ENCODE results near the gene TMEM163.
"Not testable (repeated sequence)": the region's sequence is repeated elsewhere in the genome, so short reads cannot be mapped to it uniquely, and the experiment has no call there.

Gene TMEM163

DNA sequence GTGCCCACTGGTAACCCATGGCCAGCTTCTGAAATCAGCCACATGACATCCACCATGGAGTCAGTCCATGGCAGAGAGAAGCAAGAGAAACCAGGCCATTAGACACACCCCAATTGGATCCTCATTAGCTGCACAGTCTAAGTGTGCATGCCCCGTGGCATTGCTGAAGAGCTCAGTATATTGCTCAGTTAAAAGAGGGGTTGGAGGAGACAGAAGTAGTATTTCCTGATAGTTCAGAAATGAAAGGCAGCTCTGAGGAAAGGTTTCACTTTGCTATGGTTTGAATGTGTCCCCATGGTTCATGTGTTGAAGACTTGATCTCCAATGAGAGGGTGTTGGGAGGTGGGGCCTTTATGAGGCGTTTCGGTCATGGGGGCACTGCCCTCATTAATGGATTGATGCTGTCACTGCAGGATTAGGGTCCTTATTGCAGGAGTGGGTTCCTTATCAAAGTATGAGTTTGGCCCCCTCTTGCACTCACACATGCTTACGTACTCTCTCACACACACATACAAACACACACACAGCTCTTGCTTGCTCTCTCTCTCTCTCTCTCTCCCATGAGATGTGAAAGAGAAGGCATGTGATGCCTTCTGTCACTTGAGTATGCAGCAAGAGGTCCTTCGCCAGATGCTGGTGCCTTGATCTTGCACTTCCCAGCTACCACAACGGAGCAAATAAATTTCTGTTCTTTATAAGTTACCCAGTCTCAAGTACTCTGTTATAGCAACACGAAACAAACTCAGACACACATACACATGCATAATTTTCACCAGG, 58.0 kb downstream of the TMEM163 start:
- no peak for DNase-seq

DNA sequence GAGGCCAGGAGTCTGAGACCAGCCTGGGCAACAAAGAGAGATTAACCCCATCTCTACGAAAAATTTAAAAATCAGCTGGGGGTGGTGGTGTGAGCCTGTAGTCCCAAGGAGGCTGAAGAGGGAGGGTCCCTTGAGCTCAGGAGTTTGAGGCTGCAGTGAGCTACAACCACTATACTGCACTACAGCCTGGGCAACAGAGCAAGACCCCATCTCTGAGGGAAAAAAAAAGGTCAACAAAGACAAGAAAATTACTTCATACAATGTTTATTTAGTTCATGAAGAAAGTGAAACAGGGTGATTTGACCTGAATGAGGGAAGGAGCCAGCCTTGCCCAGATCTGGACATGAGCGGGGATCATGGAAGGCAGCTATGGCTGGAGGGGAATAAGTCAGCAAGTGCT, 59.1 kb downstream of the TMEM163 start:
- DNase-seq: no peak

DNA sequence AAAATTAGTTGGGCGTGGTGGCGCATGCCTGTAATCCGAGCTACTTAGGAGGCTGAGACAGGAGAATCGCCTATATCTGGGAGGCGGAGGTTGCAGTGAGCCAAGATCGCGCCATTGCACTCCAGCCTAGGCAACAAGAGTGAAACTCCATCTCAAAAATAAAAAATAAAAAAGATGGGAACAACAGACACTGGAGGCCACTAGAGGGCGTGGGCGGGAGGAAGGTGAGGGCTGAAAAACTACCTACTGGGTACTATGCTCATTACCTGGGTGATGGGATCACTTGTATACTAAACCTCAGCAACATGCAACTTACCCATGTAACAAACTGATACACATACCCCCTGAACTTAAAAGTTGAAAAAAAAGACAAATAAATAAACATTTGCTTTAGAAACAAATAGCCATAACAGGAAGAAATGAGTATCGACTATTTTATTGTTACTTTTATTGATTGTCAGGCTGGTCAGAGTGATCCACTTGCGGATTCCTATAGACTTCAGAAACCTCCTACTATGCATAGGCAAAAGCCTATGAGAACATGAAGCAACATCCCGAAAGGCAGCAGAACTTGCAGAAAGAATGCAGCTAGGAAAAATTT, 61.0 kb downstream of the TMEM163 start:
- no peak for DNase-seq

DNA sequence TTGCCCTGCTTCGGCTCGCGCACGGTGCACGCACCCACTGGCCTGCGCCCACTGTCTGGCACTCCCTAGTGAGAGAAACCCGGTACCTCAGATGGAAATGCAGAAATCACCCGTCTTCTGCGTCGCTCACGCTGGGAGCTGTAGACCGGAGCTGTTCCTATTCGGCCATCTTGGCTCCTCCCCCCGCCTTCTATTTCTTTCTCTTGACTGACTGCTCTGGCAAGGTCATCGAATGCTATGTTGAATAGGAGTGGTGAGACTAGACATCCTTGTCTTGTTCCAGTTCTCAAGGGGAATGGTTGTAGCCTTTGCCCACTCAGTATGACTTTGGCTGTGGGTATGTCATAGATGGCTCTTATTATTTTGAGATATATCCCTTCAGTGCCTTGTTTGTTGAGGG, 62.4 kb downstream of the TMEM163 start:
- DNase-seq: not testable (repeated sequence)

DNA sequence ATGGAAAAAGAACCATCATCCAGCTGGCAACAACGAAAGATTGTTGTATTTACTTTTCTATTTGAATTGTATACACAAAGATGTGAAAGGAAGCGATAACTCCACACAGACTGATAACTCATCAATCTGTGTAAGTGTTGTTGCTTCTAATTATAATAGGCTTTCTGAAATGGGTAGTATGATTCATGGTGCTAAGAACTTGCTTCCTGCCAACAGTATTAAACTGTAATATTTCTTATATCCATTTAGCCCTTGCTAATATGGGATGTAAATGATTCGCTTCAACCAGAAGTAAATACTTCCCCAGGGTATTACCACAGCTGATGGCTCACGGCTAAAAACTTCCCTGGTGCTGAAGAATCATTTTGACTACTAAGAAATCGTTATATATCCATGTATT, 70.2 kb downstream of the TMEM163 start:
- no peak for DNase-seq

DNA sequence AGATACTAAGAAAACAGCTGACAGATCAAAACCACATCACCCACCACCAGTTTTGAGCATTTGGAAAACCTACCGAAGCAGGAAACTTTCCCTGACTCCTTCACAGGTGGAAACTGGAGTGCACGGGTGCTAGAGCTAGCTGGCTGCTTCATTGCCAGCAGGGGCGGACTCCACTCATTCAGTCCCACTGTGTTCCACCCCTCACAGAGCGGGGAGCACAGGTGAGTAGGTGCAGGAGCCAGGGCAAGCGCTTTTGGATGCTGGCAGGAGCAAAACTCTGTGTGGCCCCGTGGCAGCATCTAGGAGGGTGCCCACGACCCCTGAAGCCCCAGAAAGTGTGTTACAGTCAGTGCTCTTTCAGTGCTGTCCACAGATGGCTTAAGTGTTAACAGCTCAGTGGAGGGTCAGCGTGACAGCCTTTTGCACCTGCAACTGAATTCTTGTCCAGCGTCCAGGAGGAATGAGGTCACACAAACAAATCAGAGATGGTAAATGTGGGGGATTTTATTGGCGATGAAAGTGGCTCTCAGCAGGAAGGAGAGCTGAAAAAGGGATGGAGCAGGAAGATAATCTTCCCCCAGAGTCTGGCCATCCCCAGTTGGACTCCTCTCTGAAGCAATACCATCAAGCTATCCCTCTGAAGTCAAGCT, 71.1 kb downstream of the TMEM163 start:
- DNase-seq: no peak

DNA sequence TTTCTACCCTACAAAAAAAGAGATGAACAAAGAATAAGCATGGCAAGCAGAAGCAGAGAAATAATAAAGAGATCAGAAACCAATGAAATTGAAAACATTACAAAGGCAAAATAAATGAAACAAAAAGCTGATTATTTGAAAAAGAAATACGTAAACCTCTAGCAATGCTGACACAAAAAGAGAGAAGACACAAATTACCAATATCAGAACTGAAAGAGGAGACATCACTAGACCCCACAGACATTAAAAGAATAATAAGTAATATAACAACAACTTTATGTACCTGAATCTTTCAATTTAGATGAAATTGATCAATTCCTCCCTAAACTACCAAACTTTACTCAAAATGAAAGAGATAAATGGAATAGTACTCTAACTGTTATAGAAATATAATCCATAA, 75.9 kb downstream of the TMEM163 start:
- no peak for DNase-seq

DNA sequence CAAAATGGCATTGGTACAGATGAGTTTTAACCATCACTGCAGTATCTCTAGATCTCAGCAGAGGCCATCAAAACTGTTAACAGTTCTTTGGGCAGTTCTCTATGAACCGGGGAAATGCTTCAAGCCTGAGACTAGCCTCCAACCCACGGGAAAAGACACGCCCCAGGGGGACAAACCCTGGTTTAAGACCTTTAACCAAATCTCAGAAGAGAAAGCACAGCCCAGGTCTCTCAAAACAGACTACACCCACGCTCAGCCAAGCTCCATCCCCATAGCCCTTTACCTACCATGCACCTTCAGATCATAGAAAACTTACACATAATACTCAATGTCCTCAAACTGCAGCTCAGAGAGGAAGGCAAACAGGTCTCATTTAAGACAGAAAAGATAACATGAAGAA, 78.3 kb downstream of the TMEM163 start:
- DNase-seq: no peak

DNA sequence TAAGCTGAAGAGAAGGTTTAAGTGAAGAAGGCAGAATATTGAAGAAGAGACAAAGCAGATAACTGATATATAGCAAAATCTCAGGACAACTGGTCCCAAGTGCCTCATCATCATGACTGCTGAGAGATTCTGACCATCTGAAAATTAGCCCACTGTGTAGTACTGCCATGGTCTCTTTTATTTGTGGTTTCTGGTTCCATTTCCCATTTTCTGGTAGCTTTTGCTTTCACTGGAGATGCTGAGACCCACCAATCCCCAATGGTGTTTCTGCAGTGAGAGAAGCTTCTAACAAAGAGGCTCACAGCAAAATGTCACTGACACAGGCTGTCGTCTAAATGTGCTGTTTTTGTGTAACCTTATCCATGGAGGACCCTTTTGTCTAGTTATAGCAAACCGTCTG, 79.5 kb downstream of the TMEM163 start:
- no peak for DNase-seq

DNA sequence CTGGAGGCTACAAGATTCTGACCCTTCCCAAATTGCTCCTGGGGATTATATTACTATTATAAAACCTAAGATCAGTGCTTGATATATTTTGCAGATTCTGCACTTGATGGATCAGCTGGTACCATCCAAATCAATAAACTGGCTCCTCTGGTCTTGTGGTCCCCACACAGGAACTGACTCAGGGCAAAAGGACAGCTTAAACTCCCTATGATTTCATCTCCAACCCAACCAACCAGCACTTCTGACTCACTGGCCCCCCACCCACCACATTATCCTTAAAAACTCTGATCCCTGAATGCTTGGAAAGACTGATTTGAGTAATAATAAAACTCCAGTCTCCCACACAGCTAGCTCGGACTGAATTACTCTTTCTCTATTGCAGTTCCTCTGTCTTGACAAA, 82.1 kb downstream of the TMEM163 start:
- no peak for DNase-seq

DNA sequence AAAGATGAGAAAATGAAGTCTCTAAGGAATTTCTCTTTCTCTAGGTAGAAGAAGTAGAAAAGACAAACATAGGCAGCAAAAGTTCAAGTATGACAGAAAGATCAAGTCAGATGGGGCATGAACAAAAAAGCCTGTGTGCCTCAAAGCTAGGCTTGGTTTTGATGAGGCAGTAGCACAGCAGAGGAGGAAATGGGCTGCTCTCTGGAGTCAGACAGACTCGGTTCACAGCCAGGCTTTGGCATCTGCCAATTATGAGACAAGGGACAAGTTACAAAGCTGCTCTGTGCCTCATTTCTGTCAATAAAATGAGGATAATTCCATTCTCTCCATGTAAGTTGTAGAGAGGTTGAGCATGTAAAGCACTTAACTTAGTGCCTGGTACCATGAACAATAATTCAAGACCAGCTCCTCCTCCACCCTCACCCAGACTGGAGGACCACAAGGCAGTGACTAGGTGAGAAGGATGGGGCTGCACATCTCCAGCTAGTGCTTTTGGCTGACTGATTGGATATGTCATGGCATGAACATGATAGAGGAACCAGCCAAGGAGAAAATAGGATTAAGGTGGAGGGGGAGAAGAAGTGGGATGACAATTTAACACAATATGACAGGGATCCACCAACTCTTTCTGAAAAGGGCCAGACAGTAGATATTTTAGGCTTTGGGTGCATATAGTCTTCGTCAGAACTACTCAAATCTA, 84.6 kb downstream of the TMEM163 start:
- DNase-seq: no peak

DNA sequence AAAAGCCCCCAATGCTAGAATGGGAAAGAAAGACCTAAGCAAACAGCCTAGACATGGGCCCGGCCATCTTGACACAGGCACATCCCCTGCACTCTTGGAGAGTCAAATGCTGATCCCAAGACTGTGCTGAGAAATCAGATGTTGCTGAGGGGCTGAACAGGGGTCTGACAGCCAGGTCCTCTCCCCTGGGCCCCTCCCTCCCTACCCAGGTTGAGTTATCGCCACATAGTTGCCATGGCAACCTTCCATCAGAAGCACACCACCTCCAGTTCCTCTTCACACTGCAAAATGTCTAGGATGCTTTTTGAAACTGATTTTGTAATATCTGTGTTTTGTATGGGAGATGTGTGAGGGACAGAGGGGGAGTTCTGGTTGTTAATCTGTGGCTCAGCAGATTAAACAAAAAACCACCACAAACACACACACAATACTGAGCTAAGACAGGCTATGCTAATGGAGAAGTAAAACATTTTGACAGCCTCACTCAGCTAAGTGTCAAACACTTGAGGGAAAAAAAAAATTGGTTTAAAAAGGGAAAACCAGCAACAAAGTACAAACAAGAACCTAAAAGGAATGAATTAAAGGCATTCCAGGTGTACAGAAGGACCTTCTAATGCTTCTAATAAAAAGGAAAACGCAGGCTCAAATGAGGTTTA, 88.2 kb downstream of the TMEM163 start:
- no peak for DNase-seq

DNA sequence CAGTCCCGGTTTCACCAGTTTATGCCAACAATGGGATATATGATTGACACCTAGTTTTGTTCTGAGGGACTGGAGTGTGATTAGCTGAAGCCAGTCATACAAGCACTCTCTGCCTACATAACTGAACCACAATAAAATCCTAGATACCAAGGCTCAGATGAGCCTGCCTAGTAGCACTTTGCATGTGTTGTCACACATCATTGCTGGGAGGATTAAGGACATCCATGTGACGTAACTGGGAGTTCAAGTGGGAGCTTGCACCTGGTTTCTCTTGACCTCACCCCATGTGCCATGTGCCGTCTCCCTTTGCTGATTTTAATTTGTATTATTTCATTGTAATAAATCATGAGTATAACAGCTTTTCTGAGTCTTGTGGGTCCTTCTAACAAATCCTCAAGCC, 90.3 kb downstream of the TMEM163 start:
- DNase-seq: no peak

DNA sequence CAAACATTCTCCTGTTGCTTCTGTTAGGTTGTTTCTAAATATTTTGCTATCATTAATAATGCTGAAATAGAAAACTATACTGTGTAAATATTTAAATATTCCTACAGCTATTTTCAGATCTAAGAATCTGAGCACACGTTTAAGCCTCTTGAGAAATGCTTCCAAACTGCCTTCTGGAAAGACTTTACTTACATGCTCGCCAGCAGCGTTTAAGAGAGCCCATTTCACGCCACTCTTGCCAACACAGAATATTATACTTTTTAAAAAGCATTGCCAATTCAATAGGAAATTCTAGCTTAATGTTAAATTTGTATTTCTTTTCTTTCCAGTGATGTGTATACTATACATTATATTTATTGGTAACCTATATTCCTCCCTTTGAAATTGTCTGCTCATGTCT, 92.0 kb downstream of the TMEM163 start:
- DNase-seq: no peak

DNA sequence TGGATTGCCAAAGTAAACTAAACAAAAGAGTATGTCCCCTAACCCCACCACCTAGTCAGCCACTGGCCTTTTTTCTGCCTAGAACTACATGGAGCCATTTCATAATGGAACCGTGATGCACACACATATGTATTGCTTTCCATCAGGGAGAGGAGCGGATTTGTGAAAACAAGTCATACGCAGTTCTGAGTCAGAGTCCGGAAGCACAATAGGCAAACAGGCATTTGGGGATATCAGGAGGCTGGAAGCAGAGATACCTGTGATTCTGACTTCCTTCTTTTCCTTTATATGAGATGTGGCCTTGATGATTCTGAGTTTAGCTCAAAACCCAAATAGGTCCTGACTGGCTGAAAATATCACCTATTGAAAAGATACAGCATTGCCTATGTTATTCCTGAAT, 93.5 kb downstream of the TMEM163 start:
- no peak for DNase-seq

DNA sequence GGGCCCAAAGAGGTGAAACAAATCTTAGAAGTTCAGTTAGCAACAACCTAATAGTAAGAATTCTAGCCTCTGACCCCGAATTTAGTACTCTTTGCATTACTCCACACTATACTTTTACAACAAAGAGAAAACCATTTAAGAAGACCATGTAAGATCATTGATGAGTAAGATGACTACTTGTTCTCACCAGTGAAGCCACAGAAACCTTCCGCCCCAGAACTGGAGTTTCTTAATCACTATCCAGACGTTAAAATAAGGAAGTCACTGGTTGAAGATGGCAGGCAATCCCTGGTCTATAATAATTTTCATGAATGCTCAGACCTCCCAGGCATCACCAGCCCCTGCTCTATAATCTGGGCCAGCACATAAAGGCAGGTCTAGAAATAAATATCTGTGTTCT, 95.0 kb downstream of the TMEM163 start:
- DNase-seq: no peak

DNA sequence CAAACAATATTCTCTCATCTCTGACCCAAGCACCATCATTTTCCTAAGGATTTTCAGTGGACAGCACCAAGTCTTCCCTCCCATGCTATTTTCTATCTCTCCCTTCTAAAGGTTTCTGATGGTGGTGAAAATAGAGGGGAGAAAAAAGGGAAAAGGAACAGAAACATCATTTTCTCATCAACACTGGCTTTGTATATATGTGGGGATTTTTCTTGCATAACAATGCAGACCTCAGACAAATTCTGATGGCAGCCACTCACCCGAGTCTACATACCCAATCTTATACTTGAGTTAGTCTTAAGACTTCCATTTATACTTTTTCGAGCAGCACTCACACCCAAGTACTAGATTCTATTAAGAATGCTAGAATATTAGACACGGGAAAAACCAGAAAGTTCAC, 95.8 kb downstream of the TMEM163 start:
- no peak for DNase-seq

DNA sequence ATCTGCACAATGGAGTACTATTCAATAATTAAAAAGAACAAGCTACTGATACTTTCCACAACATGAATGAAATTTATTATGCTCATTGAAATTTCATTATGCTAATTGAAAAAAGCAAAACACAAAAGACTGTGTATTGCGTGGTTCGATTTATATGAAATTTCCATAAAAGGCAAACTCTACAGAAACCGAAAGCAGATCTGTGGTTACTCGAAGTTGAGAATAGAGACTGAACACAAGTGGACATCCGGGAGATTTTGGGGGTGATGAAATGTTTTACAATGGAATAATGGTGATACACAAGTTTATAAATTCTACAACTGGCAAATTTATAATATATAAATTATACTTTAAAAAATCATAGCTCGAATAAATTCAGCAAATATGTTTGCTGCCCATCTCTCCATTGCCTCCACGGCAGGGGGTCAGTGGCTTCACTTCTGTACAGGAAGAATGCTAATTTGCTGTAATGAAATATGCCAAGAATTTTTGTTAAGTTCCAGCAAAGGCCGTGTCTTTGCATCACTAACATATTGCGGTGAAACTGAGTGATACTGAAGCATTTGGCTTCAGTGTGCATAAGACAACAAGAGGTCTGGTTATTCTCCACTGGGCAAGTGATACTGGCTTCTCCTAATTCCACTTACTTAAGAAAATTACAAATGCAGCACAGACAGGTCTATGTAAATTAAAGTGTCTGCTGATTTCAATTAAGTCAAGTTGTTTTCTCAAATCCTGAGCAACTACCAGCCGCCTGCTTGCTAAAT, 96.7 kb downstream of the TMEM163 start:
- DNase-seq: no peak

DNA sequence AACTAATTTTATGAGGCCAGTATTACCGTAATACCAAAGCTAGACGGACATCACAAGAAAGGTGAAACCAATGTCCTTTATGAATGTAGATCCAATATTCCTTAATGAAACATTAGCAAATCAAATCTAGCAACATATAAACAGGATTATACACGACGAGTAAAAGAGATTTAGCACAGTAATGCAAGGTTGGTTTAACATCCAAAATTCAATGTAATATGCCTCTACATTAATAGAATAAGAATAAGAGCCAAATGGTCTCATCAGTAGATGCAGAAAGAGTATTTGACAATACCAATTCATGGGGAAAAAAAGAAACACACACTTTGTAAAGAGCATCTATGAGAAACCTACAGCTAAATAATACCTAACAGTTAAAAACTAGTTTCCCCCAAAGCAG, 99.5 kb downstream of the TMEM163 start:
- no peak for DNase-seq

DNA sequence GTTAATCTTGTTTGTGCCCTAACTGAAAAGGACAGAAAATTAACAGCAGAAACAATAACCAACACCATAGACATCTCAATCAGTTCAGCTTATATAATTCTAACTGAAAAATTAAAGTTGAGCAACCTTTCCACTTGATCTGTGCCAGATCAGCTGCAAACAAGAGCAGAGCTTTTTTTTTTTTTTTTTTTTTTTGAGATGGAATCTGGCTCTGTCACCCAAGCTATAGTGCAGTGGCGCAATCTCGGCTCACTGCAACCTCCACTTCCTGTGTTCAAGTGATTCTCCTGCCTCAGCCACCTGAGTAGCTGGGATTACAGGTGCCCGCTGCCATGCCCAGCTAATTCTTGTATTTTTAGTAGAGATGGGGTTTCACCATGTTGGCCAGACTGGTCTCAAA, 103.3 kb downstream of the TMEM163 start:
- DNase-seq: not testable (repeated sequence)

DNA sequence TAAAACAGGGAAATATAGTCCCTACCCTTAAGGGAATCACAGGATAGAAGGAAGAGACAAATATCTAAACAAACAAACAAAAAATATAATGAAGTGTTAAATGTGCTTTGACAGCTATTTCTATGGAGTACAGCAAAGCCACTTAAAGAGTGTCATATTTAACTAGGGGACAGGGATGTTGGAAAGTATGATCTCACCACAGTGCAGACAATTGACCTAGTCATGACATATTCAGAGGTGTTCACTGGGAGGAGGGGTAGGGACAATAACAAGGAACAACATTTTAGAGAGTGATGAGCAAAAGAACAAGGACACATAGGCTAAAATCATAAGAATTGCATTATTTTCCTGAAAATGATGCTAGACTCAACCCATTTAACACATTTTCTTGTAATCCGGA, 107.5 kb downstream of the TMEM163 start:
- no peak for DNase-seq

DNA sequence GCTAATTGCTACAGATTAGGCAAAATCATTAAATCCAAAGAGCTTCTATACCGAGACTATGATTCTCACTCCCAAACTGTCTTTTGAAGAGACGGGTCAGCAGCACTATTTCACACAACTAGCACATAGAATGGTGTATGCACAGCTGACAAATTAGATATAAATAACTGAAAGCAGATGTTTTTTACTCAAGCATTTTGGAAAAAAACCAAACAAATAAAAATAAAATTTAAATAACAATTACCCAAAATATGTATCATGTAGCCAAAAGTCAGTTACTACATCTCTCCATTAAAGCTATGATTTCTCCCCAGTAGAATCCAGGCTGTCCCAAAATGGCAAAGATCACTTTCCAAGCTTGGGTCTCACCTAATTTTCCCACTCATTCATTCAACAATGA, 107.9 kb downstream of the TMEM163 start:
- no peak for DNase-seq
